ENCODE results near the gene CCL13. TPM values are rescaled to one million over a fixed set of nuclear protein-coding genes. Genes with fewer than 3 reads are reported as not detected.

Gene CCL13
- not detected in 2 replicates for total RNA-seq

DNA sequence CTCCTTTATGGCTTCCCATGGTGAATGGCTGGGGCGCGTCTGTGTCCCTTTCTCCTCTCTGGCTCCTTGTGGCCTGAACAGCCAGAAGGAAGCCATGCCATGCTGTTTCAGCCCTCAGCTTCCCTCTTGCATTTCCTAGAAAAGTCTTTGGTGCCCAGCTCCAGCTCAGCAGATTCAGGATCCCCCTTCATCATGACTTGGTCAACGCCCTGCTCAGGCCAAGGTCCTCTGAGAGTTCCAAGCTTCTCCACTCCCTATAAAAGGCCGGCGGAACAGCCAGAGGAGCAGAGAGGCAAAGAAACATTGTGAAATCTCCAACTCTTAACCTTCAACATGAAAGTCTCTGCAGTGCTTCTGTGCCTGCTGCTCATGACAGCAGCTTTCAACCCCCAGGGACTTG lies at the start of gene CCL13:
Gene CCL13, plus strand, starts transcription at position 287 of the 400 bp plus-strand sequence. Its CDS starts 47 bp downstream, at position 334.

DNA sequence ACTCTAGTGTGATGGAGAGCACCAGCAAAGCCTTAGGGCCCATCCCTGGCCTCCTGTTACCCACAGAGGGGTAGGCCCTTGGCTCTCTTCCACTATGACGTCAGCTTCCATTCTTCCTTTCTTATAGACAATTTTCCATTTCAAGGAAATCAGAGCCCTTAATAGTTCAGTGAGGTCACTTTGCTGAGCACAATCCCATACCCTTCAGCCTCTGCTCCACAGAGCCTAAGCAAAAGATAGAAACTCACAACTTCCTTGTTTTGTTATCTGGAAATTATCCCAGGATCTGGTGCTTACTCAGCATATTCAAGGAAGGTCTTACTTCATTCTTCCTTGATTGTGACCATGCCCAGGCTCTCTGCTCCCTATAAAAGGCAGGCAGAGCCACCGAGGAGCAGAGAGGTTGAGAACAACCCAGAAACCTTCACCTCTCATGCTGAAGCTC lies 37.2 kb upstream of the CCL13 start, which contains the start of gene CCL8:
Gene CCL8, plus strand, starts transcription at position 397 of the 445 bp plus-strand sequence. CDS start 67 bp downstream, outside the sequence.

DNA sequence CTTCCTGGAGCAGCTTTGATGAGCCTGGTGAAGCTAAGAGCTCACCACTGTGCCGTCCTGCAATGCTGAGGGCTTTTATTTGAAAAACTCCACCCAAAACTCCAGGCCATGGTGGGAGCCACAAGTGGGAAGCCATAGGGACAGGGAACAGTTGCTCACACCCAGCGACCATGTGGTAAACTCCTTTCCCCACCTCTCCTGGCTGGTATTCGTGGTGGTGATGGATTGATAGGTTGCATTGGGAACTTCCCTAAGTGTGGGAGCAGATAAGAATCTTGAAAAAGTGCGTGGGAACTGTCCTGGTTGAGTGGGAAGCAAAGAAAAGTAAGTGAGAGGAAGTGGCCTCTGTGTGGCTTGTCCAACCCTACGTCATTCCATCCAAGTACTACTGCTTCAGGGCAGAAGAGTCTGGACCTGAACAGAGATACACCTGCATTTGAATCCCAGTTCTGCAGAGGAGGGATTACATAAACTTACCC lies 6.9 kb downstream of the CCL13 start, which contains the start of gene CCL1:
Gene CCL1, minus strand, starts transcription at position 51 of the 479 bp plus-strand sequence. CDS start 72 bp downstream, outside the sequence.

Other genes with a start within 250 kb of the CCL13 start
- gene CCL2, start 101.2 kb upstream of the CCL13 start, total RNA-seq = 48.5 and 59.3 TPM in 2 replicates
- 0.24 TPM in 1 of 2 replicates, not detected in the other for gene CCL7, start 86.3 kb upstream of the CCL13 start, total RNA-seq
- gene CCL11, start 70.7 kb upstream of the CCL13 start, total RNA-seq = 0.61 TPM in 1 of 2 replicates, not detected in the other
- 0.12 and 0.32 TPM in 2 replicates for gene CCL8, start 37.0 kb upstream of the CCL13 start, total RNA-seq
- not detected in 2 replicates for gene CCL1, start 6.8 kb downstream of the CCL13 start, total RNA-seq
- gene TMEM132E, start 223.1 kb downstream of the CCL13 start, total RNA-seq = not detected in 2 replicates